Iris pigment epithelial cell (primary cell): Measurements from ENCODE around the gene AUH.
"Not testable (repeated sequence)": the region's sequence is repeated elsewhere in the genome, so short reads cannot be mapped to it uniquely, and the experiment has no call there.

Experiments
- DNase-seq: peaks from one replicate; pipeline ENCODE4 v3.0.0-alpha.2; 2011; ENCODE audit warnings: low read depth

The AUH gene

GRCh38 chr9:91208419-91208745 lies 153.3 kb downstream of the AUH start:
- DNase-seq: no peak

GRCh38 chr9:91207729-91208418 lies 153.8 kb downstream of the AUH start:
- peak; percentile 93 for DNase-seq

DNA sequence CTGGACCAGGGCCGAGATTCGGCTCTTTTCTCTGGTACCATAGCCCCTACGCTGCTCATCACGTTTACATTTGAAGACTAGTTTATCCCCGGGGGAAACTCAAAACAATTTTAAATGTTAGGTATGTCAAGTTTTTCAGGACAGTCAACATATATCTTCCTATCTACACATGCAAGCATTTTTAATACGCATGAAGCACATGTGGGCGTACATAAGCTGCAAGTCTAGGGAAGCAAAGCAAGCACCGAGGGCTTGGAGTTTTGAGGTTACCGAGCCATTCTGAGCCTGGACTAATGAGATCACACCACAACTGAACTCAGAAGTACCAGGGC lies 154.4 kb downstream of the AUH start:
- no peak for DNase-seq

DNA sequence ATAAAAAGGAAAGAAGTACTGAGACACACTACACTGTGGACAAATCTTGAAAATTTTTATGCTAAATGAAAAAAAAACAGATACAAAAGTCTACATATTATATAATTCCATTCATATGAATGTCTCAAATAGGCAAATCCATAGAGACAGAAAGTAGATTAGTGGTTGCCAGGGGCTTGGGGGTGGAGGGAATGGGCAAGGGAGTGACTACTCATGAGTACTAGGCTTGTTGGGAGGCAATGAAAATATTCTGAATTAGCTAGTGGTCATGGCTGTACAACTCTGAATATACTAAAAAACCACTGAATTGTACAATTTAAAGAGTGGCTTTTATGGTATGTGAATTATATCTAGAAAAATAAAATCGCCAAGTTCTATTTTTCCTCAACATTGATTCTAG lies 154.9 kb downstream of the AUH start:
- DNase-seq: no peak

- no peak for DNase-seq
Observed at GRCh38 chr9:91202736-91203283, 158.9 kb downstream of the AUH start.

DNA sequence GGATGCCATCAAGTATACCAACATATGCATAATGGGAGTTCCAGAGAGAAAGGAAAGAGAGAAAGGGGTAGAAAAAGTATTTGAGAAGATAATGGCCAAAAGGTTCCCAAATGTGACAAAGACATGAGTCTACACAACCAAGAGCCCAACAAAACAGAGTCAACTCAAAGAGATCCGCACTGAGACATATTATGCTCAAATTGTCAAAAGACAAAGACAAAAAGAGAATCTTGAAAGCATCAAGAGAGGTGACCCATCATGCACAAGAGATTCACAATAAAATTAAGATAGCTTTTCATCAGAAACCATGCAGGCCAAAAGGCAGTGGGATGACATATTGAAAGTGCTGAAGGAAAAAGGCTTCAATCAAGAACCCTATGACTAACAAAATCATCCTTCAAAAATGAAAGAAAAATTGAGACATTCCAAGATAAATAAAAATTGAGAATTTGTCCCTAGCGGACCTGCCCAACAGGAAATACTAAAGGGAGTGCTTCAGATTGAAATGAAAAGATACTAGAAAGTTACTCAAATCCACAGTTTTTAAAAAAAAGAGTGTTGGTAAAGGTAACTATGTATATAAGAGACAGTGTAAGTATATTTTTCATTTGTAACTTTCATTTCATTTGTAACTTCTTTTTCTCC lies 160.9 kb downstream of the AUH start:
- DNase-seq: no peak

GRCh38 chr9:91199739-91200497 lies 161.8 kb downstream of the AUH start:
- no peak for DNase-seq

DNA sequence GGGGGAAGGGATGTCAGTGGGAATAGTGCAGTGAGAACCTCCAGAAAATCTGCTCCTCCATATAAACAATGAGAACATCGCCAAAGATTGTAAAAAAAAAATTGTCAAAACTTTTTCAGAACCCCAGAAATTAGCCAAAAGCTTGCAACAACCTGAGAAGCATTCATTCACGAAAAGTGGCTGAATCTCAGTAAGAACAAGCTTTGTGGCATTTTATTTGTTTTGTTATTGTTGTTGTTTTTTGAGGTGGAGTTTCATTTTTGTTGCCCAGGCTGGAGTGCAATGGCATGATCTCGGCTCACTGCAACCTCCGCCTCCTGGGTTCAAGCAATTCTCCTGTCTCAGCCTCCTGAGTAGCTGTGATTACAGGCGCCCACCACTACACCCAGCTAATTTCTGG lies 162.8 kb downstream of the AUH start:
- not testable (repeated sequence) for DNase-seq

DNA sequence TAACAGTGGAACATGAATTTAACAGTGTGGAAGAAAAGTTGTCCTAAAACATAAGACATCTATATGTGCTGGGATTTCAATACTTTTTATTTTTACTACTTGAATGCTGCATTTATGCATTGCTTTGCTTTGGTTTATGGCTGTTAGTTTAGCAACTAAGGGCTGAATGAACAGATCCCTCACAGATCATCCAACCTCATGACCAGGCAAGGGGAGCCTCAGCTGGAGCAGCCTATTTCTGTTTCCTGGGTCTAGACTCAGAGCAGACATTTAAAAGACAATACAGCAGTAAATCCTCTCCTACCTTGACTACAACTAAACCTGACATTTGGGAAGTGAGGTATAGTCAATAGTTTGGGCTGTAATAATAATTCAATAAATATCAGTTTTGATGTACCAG lies 163.3 kb downstream of the AUH start:
- no peak for DNase-seq

GRCh38 chr9:91197232-91198181 lies 164.2 kb downstream of the AUH start:
- DNase-seq: peak; percentile 97

DNA sequence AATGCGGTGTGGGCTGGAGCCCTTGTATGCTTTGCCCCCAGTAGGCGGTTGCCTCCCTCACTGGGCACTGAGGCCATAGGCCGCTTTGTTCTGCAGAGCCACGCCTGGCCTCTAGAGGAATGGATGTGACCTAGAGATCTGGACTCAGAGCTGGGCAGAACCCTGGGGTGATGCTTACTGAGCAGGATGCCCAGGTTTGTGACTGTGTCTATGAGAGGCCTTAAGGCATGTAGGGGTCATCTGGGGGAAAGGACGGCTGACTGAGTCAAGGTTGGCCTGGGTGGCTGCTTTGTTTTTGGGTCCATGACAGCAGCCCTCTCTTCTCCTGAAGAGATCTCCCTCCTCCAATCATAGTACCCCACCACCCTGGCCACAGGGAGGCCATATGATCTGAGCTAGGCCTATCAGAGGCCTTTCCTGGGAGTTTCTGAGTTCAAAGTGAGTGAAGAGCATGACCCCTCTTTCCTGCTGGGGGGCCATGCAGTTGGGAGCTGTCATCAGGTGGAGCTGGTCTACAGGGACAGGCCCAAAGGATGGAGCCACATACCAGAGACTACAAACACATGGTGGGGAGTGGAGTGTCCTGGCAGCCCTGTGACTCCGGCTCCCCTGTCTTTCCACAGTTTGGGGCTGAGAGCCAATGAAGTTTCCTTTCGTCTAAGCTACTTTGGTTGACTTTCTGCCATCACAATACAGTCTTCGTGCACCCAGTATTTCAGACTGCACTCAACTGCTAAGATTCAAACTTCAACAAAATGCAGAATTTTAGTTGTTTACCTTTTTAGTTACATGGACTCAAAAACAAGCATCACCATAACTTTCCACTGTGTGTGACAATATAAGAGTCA lies 165.4 kb downstream of the AUH start:
- no peak for DNase-seq

DNA sequence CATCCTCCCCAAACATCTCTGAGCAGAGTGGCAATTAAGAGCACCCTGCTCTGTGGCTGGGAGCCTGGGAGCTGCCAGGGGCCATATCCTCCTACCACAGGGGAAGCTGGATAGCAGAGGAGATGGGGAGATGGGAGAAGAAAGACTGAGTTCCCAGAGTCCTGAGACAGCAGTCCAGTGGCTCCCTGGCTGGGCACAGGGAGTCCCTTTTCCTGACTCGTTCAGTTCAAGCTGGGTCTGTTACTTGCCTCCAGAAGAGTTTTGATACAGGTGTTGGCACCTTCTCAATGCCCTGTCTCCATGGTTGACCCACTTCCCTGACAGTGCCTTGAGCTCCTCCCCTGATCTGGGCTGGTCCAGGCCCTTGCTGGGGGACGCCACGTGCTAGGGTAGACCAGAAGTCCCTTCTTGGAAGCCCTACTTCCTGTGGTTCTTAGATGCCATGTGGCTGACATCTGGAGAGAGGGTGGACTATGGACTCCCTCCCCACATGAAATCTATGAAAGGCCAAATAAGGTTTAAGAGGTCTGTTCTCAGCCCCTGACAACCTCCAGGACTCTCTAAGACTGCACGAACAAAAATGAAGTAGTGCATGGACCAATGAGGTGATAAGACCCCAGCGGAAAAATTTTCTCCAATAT lies 166.2 kb downstream of the AUH start:
- DNase-seq: no peak

DNA sequence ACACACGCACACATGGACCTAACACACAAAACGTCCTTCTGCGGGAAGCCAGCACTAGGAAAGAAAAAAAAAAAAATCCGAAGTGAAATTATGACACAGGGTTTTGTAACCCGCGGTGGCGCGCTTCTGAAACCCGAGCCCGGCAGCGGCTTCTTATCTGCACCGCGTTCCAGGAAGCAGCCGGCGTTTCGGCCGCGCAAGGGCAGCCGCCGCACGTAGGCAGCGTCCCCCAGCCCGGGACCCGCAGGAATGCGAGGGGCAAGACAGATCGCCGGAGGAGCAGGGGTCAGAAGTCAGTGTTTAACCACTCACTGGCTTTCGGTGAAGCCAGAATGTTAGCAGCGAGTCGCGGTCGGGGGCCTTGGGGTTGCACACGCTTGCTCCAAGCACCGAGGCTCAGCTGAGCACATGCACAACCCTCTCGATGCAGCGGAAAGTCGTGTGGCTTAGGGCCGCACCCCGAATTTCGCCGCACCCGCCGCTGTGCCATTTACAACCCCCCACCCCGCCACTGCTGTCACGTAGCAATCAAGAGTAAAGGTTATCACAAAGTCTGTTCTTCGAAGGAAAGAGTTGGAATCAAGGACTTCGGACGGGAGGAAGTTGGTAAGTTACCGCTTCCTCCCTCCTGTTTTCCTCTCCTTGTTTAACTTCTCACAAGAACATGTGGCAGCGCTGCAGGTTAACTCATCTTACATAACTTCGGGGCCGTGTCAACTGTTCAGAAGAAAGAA lies 167.9 kb downstream of the AUH start:
- DNase-seq: peak; percentile 95

- DNase-seq: peak; percentile 99
Observed at GRCh38 chr9:91193087-91193657, 168.5 kb downstream of the AUH start.

- DNase-seq: no peak
Observed at GRCh38 chr9:91192381-91193086, 169.2 kb downstream of the AUH start.

DNA sequence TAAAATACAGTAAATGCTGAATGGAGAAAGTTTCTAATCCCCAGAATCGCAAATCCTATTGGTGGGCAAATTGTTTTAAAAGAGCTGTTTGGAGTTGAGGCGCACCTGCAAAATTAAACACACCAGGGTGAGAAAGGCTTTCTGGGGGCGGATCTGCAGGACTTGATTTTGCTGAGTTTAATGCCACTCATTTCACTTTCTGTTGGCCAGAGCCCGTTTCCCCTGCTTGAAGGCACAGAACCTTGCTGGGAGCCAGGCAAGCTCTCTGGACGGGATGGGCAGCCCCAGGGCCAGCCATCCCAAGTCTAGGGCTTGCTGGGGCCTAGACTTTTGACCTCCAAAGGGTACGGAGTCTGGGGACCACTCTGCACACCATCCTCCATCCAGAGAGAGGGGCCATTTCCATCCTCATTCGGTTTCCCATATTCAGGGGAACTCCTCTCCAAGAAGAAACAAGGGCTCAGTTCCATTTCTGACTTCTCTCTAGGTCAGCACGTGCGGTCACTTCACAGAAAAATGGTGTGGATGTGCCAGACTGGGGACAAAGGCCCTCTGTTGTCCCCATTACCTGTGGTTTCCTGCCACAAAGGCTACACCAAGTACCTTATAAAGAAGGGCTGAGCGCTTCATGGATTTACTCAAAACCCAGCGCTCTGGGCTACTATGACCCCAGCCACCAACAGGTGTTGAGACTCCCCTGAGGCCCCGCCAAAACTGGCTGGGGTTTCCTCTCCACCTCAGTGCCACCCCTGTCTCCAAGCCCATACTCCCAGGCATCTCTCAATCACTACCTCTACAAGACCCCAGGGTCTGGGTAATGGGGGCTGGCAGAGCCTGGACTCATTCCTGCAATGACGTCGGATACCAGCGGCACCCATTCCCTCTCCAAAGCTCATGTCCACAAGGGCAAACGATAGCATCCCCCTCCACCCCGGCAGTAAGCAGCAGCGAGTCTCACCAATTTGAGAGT lies 170.0 kb downstream of the AUH start:
- no peak for DNase-seq

DNA sequence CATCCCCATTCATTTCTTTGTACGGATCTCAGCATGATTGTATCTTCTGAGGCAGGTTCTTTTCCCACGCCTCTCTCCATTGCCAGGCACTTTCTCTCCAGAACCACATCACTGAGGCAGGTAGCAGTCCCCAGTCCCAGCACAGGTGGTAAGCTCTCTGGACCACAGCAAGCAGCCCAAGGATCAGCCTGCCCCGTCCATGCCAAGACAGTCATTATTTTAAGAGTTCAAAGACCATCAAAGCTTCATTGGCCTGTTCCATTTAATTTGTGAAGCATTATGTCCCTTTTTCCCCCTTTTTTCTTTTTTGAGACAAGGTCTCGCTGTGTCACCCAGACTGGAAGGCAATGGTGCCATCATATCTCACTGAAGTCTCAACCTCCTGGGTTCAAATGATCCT lies 171.7 kb downstream of the AUH start:
- DNase-seq: no peak
